GM19099 (cell line): ENCODE measurements around the gene MANSC1.

Source experiments
- POLR2A ChIP-seq: IDR thresholded peaks from 3 replicates; pipeline ENCODE4 v1.6.1; 2011; ENCODE audit warnings: low read depth; ENCODE audit not compliant: insufficient read length; ENCODE audit errors: extremely low read depth

The MANSC1 gene

GRCh38 chr12:12305568-12306300 lies 44.3 kb downstream of the MANSC1 start:
- TF ChIP-seq POLR2A, result no peak

DNA sequence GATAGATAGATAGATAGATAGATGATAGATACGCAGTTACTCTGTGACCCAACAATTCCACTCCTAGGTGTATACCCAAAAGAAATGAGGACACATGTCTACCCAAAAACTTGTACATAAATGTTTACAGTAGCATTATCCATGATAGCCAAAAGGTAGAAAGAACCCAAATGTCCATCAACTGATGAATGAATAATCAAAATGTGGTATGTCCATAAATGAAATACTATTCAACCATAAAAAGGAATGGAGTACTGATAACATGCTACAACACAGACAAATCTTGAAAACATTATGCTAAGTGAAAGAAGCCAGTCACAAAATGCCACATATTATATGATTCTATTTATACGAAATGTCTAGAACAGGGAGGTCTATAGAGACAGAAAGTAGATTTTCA lies 47.1 kb downstream of the MANSC1 start:
- TF ChIP-seq POLR2A, result no peak

DNA sequence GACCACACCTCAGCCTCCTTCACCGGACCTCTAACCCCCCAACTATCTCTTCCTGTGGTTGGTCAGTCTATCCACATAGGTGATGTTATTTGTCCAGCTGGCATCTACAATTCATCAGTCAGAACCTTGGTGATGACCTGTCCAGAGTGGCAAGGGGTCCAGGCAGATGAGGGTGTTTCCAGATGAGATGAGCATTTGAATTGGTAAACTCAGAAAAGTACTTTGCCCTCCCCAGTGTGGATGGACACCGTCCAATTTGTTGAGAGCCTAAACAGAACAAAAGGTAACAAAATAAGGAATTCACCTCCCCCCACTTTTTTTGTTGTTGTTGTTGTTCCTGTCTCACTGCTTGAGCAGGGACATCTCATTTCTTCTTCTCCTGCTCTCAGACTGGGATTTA lies 48.9 kb downstream of the MANSC1 start:
- no peak for TF ChIP-seq POLR2A

DNA sequence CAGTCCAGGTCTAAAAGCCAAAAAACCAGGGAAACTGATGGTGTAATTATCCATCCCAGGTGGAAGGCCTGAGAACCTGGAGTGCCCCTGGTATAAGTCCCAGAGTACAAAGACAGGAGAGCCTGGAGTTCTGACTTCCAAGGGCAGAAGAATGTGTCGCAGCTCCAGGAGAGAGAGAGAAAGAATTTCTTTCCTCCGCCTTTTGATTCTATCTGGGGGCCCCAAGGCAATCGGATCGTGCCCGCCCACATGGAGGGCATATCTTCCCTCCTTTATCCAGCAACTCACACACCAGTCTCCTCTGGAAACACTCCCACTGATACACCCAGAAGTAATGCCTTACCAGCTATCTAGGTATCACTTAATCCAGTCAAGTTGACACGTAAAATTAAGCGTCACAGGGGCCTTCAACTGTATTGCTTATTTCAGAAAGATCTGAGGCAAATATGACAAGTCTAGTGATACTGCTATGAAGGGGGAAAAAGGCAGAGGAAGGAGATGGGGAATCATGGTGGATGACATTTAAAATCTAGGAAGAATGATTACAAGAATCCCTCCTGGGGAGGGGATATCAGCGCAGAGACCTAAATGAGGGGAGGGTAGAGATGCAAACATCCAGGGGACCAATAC lies 52.7 kb downstream of the MANSC1 start:
- no peak for TF ChIP-seq POLR2A

DNA sequence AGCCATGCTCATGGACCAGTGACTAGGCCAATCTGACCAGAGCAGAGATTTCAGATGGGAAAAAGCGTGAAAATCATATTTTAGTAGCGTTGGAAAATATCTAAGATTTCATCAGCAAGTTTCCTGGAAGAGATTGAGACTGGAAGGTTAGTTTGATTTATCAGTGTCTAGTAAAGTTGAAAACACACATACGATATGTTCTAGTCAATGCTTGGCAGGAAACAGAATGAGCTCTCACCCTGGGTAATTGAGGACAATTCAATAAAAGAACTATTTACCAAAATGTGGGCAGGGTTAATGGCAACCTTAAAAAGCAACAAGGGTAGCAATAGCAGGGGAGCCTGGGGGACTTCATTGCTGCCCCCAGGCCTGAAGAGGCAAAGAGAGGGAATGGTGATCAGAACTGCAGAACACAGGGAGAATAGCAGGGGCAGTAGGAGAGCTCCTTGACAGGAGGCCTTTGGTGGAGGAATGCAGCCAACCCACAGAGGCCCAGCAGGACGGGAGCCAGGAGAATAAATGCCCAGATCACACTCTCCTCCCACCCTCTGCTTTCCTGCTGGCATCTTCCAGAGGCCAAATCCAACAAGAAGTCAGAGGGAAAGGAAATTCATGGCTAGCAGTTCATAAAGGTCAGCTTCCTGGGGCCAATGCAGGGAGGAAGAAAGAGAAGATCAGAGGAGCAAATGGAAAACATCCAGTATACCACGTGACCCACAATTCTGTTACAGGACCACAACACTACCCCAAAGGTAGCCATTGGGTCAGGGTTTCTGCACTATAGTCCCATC lies 55.6 kb downstream of the MANSC1 start:
- no peak for TF ChIP-seq POLR2A

DNA sequence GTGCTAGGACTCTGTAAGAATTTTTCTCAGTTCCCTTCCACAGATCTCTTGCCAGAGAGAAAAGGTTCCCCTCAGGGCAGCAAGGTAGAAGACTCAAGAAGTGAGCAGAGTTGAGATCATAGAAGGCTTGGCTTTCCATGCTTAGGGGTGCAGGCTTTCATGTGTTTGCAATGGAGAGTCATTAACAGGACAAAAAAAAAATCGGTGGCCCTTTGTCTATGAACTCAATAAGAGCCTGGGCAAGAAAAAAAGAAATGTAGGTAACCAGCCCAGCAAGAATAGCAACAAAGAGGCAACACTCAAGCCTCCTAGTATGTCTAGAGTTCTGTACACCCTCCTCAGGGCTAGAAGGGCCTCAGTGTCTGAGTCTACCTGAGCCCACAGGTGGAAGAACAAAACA lies 59.8 kb downstream of the MANSC1 start:
- no peak for TF ChIP-seq POLR2A

GRCh38 chr12:12286441-12286840 lies 63.6 kb downstream of the MANSC1 start:
- no peak for TF ChIP-seq POLR2A

GRCh38 chr12:12282761-12283425 lies 67.1 kb downstream of the MANSC1 start:
- no peak for TF ChIP-seq POLR2A

GRCh38 chr12:12282202-12282601 lies 67.8 kb downstream of the MANSC1 start:
- no peak for TF ChIP-seq POLR2A

GRCh38 chr12:12281134-12281533 lies 68.9 kb downstream of the MANSC1 start:
- no peak for TF ChIP-seq POLR2A

DNA sequence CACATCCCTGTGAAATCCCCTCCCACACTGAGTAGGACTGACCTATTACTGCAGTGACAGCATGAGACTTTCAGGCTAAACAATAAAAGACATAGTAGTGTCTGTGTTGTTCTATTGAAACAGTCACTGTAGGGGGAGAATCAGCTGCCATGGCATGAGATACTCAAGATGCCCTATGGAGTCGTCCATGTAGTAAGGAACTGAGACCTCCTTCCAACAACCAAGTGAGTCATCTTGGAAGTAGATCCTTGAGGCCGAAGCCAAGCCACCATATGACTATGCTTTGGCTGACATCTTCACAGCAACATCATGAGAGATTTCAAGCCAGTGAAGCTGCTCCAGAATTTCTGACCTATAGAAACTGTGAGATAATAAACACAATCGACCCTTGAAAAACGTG lies 71.1 kb downstream of the MANSC1 start:
- TF ChIP-seq POLR2A, result no peak
